ENCODE data around the gene LGALS9B.
"Not testable (repeated sequence)": the region's sequence is repeated elsewhere in the genome, so short reads cannot be mapped to it uniquely, and the experiment has no call there.

GRCh38 chr17:20416381-20416911 lies 50.9 kb downstream of the LGALS9B start:
- not testable (repeated sequence) for TF ChIP-seq EP300 (IDR thresholded peaks at IDR 0.05; ENCODE audit: low read depth); CTCF (IDR thresholded peaks at IDR 0.05); POLR2A (IDR thresholded peaks at IDR 0.05)
